Loucy (cell line): ENCODE data around the gene OLFM1.

Source experiments
- EZH2phosphoT487 ChIP-seq: fragments of 200-600 bp; IDR thresholded peaks from 2 replicates; pipeline ENCODE4 v1.6.1; 2018; ENCODE audit warnings: antibody characterized with exemption, mild to moderate bottlenecking, moderate library complexity, borderline replicate concordance
- TF ChIP-seq, protein P1 (sequence below): fragments of 200-600 bp; sonication (generic); conservative IDR thresholded peaks from 2 replicates; pipeline ENCODE4 v1.5.1; 2014; ENCODE audit warnings: mild to moderate bottlenecking, antibody characterized with exemption, low read length

DNA sequence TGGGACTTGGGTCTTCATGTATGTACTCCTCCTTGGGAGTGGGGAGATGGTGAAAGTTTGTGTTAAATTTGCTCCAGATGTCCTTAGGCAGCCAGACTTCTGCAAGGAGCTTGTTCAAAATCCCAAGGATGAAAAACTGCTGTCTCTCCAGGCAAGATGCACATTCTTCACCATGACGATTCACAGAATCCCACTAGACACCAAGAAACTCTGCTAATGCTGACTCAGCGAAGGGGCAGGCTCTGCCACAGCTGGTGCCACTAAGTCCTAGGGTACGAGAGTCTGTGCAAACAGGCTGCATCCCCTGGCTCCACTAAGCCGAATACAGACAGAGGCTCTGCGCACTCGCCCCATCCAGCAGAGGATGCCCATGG lies 71.1 kb downstream of the OLFM1 start:
- TF ChIP-seq, protein P1, sequence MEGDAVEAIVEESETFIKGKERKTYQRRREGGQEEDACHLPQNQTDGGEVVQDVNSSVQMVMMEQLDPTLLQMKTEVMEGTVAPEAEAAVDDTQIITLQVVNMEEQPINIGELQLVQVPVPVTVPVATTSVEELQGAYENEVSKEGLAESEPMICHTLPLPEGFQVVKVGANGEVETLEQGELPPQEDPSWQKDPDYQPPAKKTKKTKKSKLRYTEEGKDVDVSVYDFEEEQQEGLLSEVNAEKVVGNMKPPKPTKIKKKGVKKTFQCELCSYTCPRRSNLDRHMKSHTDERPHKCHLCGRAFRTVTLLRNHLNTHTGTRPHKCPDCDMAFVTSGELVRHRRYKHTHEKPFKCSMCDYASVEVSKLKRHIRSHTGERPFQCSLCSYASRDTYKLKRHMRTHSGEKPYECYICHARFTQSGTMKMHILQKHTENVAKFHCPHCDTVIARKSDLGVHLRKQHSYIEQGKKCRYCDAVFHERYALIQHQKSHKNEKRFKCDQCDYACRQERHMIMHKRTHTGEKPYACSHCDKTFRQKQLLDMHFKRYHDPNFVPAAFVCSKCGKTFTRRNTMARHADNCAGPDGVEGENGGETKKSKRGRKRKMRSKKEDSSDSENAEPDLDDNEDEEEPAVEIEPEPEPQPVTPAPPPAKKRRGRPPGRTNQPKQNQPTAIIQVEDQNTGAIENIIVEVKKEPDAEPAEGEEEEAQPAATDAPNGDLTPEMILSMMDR, result no peak
- TF ChIP-seq EZH2phosphoT487, result no peak
